OCI-LY1 (cell line): ENCODE data around the gene ARSI.

ENCODE experiments used
- EZH2 ChIP-seq: fragments of 200-600 bp; sonication (generic), shearing (Covaris generic); IDR thresholded peaks from 2 replicates; pipeline ENCODE4 v1.8.0; 2017; ENCODE audit warnings: borderline replicate concordance, mixed run types, mild to moderate bottlenecking, antibody characterized with exemption, low read length, moderate library complexity, mixed read lengths
- TF ChIP-seq, protein P1 (sequence below): fragments of 200-600 bp; sonication (generic), shearing (Covaris generic); IDR thresholded peaks from 2 replicates; pipeline ENCODE4 v1.5.1; 2017; ENCODE audit warnings: mild to moderate bottlenecking, antibody characterized with exemption, low read length, moderate library complexity, mixed read lengths

GRCh38 chr5:150339841-150340240 is 37.1 kb upstream of the ARSI start:
- TF ChIP-seq, protein P1, sequence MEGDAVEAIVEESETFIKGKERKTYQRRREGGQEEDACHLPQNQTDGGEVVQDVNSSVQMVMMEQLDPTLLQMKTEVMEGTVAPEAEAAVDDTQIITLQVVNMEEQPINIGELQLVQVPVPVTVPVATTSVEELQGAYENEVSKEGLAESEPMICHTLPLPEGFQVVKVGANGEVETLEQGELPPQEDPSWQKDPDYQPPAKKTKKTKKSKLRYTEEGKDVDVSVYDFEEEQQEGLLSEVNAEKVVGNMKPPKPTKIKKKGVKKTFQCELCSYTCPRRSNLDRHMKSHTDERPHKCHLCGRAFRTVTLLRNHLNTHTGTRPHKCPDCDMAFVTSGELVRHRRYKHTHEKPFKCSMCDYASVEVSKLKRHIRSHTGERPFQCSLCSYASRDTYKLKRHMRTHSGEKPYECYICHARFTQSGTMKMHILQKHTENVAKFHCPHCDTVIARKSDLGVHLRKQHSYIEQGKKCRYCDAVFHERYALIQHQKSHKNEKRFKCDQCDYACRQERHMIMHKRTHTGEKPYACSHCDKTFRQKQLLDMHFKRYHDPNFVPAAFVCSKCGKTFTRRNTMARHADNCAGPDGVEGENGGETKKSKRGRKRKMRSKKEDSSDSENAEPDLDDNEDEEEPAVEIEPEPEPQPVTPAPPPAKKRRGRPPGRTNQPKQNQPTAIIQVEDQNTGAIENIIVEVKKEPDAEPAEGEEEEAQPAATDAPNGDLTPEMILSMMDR = no peak
- TF ChIP-seq EZH2 = no peak
